GM06990 (cell line): Measurements from ENCODE around the gene TMEM217.

Experiments used
- DNase-seq: peaks from one replicate; pipeline ENCODE4 v3.0.0-alpha.2; 2011; ENCODE audit not compliant: insufficient read length; ENCODE audit errors: extremely low read depth
- H3K27me3 ChIP-seq: replicated peaks from 2 replicates; pipeline ENCODE4 v1.6.0; 2011; ENCODE audit warnings: low read length; ENCODE audit not compliant: control insufficient read depth, insufficient read depth
- H3K36me3 ChIP-seq: 2 replicates; pipeline ENCODE4 v1.5.1; 2011; ENCODE audit warnings: low read length; ENCODE audit not compliant: control insufficient read depth, insufficient read depth
- H3K4me3 ChIP-seq: replicated peaks from 2 replicates; pipeline ENCODE4 v1.5.1; 2011; ENCODE audit warnings: low read depth, mild to moderate bottlenecking, control low read depth, low read length
- CTCF ChIP-seq: IDR thresholded peaks from 2 replicates; pipeline ENCODE4 v1.5.1; 2011; ENCODE audit warnings: low read length, control low read depth, mild to moderate bottlenecking, inconsistent platforms; ENCODE audit not compliant: insufficient read depth, poor library complexity, severe bottlenecking

Gene TMEM217

DNA sequence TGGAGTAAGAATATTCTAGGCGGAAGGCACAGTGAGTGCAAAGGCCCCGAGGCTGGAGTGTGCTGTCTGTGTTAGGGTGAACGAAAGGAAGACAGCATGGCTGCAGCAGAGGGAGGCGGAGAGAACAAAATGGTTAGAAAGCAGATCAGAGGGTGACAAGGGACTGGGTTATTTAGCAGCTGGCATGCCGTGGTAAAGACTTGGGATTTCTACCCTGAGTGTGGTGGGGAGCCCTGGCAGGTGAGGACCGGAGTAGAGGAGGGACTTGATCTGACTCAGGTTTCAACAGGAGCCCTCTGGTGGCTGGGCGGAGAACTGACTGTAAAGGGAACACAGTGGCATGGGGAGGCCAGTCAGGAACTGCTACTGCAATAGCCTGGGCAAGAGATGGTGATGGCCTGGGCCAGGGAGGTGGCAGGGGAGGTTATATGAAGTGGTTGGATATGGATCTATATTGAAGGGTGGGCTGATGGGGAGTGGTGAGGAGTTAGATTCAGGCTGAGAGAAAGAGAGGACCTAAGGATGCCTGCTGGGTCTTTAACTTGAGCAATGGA is 50.0 kb downstream of the TMEM217 start:
- Histone ChIP-seq H3K36me3 (no peaks in the 10 kb centered on the region), H3K27me3 (no peaks in the 10 kb centered on the region), H3K4me3 (no peak overlapping the region)
- peak; percentile 58 for DNase-seq
- peak; percentile 85 for TF ChIP-seq CTCF

DNA sequence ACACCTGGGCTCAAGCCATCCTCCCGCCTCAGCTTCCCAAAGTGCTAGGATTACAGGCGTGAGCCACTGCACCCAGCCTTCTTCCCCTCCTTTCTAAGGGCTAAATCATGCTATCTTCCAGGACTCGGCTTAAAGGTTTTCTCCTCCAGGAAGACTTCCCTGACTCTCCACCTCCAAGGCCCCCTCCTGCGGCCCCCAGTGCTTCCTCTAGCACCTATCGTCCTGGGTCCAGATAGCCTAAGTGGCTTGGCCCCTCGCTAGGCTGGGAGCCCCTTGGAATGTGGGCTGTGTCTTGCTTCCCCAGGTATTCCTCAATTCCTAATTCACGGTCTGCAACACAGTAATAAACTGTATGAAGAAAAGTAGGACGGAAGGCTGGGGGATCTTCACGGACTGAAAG is 51.3 kb downstream of the TMEM217 start:
- no peak overlapping the region for H3K4me3 ChIP-seq
- TF ChIP-seq CTCF, result no peak
- no peaks in the 10 kb centered on the region for H3K36me3 ChIP-seq
- DNase-seq, result no peak
- H3K27me3 ChIP-seq, result no peaks in the 10 kb centered on the region

DNA sequence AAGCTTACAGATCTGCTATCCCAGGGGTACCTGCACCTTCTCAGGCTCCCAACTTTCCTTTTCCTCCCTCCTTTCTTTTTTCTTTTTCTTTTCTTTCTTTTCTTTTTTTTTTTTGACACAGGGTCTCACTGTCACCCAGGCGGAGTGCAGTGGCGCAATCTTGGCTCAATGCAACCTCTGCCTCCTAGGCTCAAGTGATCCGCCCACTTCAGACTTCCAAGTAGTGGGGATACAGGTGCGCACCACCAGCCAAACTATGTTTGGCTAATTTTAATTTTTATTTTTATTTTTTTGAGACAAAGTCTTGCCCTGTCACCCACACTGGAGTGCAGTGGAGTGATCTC is 52.0 kb downstream of the TMEM217 start:
- no peak for DNase-seq
- H3K4me3 ChIP-seq, result no peak overlapping the region
- H3K36me3 ChIP-seq, result no peaks in the 10 kb centered on the region
- TF ChIP-seq CTCF, result no peak
- H3K27me3 ChIP-seq, result no peaks in the 10 kb centered on the region

DNA sequence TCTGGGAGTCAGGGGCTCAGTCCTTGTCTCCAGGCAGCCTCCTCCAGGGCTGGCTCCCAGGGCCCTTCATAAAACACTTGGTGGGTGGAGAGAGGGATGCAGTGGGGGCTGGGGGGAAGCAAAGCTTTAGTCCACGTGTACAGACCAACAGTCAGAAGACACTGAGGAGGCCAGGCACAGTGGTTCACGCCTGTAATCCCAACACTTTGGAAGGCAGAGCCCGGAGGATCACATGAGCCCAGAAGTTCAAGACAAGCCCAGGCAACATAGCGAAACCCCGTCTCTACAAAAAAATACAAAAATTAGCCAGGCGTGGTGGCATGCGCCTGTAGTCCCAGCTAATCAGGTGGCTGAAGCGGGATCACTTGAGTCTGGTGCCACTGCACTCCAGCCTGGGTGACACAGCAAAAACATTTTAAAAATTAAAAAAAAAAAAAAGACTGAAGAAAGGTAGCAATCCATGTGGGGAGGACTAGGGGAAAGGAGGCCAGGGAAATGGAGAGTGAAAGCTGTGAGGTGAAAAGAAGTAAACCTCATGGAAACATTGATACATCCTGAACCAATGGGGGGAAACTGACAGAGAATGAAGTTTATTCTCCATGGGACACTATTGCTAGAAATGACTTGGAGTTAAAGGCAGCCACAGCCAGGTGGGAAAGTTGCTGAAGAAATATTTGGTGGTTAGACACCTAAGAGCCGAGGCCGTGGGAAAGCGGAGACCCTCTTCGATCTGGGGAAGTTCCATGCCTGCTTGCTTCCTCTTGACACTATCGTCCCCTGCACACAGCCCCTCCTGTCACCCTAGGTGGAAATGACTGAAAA is 52.6 kb downstream of the TMEM217 start:
- H3K4me3 ChIP-seq, result no peak overlapping the region
- no peaks in the 10 kb centered on the region for H3K36me3 ChIP-seq
- DNase-seq, result no peak
- H3K27me3 ChIP-seq, result no peaks in the 10 kb centered on the region
- TF ChIP-seq CTCF, result no peak

DNA sequence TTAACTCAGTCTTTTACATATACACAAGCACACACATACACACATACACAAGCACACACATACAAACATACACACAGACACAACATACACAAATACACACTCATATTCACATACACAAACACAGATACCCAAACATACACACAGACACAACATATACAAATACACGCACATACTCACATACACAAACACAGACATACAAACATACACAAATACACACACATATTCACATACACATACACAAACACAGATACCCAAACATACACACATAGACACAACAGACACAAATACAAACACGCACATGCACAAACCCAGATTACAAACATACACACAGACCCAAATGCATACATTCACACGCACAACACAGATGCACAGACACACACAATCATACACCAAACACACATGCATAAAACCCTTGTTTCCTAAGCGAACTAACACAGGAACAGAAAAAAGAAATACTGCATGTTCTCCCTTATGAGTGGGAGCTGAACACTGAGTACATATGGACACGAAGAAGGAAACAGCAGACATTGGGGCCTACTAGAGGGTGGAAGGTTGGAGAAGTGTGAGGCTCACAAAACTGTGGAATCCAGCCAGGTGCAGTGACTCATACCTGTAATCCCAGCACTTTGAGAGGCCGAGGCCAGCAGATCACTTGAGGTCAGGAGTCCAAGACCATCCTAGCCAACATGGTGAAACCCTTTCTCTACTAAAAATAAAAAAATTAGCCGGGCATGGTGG is 53.8 kb downstream of the TMEM217 start:
- Histone ChIP-seq H3K4me3 (no peak overlapping the region), H3K27me3 (no peaks in the 10 kb centered on the region), H3K36me3 (no peaks in the 10 kb centered on the region)
- DNase-seq, result no peak
- no peak for TF ChIP-seq CTCF
